HEK293 (cell line): ENCODE results near the gene HDC.

ENCODE experiments used
- FEZF1 ChIP-seq: fragments of 450-650 bp; formaldehyde crosslinking; IDR thresholded peaks from 2 replicates; pipeline ENCODE4 v1.5.1; 2016; ENCODE audit warnings: missing biosample characterization, missing genetic modification characterization
- KLF16 ChIP-seq: fragments of 450-650 bp; formaldehyde crosslinking; IDR thresholded peaks from 2 replicates; pipeline ENCODE4 v1.5.1; 2017; ENCODE audit warnings: missing biosample characterization, missing genetic modification characterization
- KLF7 ChIP-seq: fragments of 450-650 bp; formaldehyde crosslinking; IDR thresholded peaks from 2 replicates; pipeline ENCODE4 v1.5.1; 2016; ENCODE audit warnings: missing biosample characterization, missing genetic modification characterization, borderline replicate concordance
- ZNF169 ChIP-seq: fragments of 450-650 bp; formaldehyde crosslinking; IDR thresholded peaks from 2 replicates; pipeline ENCODE4 v1.5.1; 2016; ENCODE audit warnings: missing biosample characterization, missing genetic modification characterization
- ZNF184 ChIP-seq: fragments of 450-650 bp; IDR thresholded peaks from 2 replicates; pipeline ENCODE4 v1.5.1; 2018; ENCODE audit warnings: missing biosample characterization, mild to moderate bottlenecking, missing genetic modification characterization
- ZNF19 ChIP-seq: fragments of 450-650 bp; formaldehyde crosslinking; IDR thresholded peaks from 2 replicates; pipeline ENCODE4; 2016; ENCODE audit warnings: missing biosample characterization, missing genetic modification characterization, low read depth
- ZNF311 ChIP-seq: fragments of 450-650 bp; formaldehyde crosslinking; IDR thresholded peaks from 2 replicates; pipeline ENCODE4 v1.5.1; 2017; ENCODE audit warnings: missing biosample characterization, missing genetic modification characterization, borderline replicate concordance
- ZNF701 ChIP-seq: fragments of 450-650 bp; formaldehyde crosslinking; IDR thresholded peaks from 2 replicates; pipeline ENCODE4 v1.5.1; 2016; ENCODE audit warnings: missing biosample characterization, missing genetic modification characterization
- TF ChIP-seq, protein P1 (sequence below): fragments of 450-650 bp; formaldehyde crosslinking; IDR thresholded peaks from 2 replicates; pipeline ENCODE4 v1.5.1; 2016; ENCODE audit warnings: missing biosample characterization, missing genetic modification characterization
- TF ChIP-seq, protein P2 (sequence below): fragments of 450-650 bp; formaldehyde crosslinking; IDR thresholded peaks from 2 replicates; pipeline ENCODE4 v1.5.1; 2016; ENCODE audit warnings: missing biosample characterization, missing genetic modification characterization
- TF ChIP-seq, protein P3 (sequence below): fragments of 450-650 bp; formaldehyde crosslinking; IDR thresholded peaks from 2 replicates; pipeline ENCODE4 v1.5.1; 2016; ENCODE audit warnings: missing biosample characterization, missing genetic modification characterization, low read depth

DNA sequence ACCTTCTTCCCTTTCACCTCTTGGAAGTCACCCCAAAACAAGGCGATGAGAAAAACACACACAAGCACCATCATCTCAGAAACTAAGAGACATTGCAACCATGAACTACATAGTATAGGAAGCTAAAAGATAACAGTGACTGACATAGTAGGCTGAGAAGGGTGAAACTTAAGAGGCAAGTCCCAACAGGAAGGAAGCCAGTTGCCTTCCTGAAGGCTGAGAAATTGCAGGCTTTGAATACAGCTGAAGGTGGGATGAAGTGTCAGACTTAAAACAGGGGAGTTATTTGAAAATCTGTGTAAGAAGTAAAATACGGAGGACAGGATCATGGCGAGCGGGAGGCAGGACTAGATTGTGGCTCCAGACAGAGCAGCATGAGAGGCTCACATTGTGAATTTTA lies 55.7 kb downstream of the HDC start:
- TF ChIP-seq, protein P1, sequence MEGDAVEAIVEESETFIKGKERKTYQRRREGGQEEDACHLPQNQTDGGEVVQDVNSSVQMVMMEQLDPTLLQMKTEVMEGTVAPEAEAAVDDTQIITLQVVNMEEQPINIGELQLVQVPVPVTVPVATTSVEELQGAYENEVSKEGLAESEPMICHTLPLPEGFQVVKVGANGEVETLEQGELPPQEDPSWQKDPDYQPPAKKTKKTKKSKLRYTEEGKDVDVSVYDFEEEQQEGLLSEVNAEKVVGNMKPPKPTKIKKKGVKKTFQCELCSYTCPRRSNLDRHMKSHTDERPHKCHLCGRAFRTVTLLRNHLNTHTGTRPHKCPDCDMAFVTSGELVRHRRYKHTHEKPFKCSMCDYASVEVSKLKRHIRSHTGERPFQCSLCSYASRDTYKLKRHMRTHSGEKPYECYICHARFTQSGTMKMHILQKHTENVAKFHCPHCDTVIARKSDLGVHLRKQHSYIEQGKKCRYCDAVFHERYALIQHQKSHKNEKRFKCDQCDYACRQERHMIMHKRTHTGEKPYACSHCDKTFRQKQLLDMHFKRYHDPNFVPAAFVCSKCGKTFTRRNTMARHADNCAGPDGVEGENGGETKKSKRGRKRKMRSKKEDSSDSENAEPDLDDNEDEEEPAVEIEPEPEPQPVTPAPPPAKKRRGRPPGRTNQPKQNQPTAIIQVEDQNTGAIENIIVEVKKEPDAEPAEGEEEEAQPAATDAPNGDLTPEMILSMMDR (tag by site-specific recombination), result no peak
- TF ChIP-seq ZNF311 (tag by site-specific recombination) (no peak), KLF16 (tag by site-specific recombination) (no peak), ZNF169 (tag by site-specific recombination) (no peak), FEZF1 (no peak), ZNF19 (tag by site-specific recombination) (no peak), KLF7 (tag by site-specific recombination) (no peak), ZNF701 (tag by site-specific recombination) (no peak), ZNF184 (tag by site-specific recombination) (no peak)
- TF ChIP-seq, protein P2, sequence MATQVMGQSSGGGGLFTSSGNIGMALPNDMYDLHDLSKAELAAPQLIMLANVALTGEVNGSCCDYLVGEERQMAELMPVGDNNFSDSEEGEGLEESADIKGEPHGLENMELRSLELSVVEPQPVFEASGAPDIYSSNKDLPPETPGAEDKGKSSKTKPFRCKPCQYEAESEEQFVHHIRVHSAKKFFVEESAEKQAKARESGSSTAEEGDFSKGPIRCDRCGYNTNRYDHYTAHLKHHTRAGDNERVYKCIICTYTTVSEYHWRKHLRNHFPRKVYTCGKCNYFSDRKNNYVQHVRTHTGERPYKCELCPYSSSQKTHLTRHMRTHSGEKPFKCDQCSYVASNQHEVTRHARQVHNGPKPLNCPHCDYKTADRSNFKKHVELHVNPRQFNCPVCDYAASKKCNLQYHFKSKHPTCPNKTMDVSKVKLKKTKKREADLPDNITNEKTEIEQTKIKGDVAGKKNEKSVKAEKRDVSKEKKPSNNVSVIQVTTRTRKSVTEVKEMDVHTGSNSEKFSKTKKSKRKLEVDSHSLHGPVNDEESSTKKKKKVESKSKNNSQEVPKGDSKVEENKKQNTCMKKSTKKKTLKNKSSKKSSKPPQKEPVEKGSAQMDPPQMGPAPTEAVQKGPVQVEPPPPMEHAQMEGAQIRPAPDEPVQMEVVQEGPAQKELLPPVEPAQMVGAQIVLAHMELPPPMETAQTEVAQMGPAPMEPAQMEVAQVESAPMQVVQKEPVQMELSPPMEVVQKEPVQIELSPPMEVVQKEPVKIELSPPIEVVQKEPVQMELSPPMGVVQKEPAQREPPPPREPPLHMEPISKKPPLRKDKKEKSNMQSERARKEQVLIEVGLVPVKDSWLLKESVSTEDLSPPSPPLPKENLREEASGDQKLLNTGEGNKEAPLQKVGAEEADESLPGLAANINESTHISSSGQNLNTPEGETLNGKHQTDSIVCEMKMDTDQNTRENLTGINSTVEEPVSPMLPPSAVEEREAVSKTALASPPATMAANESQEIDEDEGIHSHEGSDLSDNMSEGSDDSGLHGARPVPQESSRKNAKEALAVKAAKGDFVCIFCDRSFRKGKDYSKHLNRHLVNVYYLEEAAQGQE (tag by site-specific recombination), result no peak
- TF ChIP-seq, protein P3, sequence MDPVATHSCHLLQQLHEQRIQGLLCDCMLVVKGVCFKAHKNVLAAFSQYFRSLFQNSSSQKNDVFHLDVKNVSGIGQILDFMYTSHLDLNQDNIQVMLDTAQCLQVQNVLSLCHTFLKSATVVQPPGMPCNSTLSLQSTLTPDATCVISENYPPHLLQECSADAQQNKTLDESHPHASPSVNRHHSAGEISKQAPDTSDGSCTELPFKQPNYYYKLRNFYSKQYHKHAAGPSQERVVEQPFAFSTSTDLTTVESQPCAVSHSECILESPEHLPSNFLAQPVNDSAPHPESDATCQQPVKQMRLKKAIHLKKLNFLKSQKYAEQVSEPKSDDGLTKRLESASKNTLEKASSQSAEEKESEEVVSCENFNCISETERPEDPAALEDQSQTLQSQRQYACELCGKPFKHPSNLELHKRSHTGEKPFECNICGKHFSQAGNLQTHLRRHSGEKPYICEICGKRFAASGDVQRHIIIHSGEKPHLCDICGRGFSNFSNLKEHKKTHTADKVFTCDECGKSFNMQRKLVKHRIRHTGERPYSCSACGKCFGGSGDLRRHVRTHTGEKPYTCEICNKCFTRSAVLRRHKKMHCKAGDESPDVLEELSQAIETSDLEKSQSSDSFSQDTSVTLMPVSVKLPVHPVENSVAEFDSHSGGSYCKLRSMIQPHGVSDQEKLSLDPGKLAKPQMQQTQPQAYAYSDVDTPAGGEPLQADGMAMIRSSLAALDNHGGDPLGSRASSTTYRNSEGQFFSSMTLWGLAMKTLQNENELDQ (tag by site-specific recombination), result no peak
